Activated CD4-positive, alpha-beta memory T cell treated with anti-CD3 and anti-CD28 coated beads, Interleukin-2, amount 10 ng/mL, durations not matched to agents 7 days and 5 days (primary cell): ENCODE measurements around the gene NDFIP2. TPM values are rescaled to one million over a fixed set of nuclear protein-coding genes. Genes with fewer than 3 reads are reported as not detected.

Experiments
- CTCF ChIA-PET: fragments of 350-600 bp; sonication (Branson Sonifier 250); formaldehyde crosslinking; loops from one replicate; lab custom pipeline; 2021; ENCODE audit warnings: antibody characterized with exemption, inconsistent platforms; lab: Charles Lee
- POLR2A ChIA-PET: fragments of 350-600 bp; sonication (Branson Sonifier 250); formaldehyde crosslinking; loops from one replicate; lab custom pipeline; 2021; ENCODE audit warnings: antibody characterized with exemption; lab: Charles Lee
- DNase-seq: peaks from one replicate; pipeline ENCODE4 v3.0.0-alpha.2; 2020
- H3K27ac Mint-ChIP-seq: one replicate; pipeline ENCODE4 v1.8.0; 2021; ENCODE audit warnings: mild to moderate bottlenecking, mixed read lengths
- H3K27me3 Mint-ChIP-seq: one replicate; pipeline ENCODE4 v1.8.0; 2021; ENCODE audit warnings: mixed read lengths
- H3K36me3 Mint-ChIP-seq: one replicate; pipeline ENCODE4 v1.8.0; 2021; ENCODE audit warnings: low read depth, mixed read lengths
- H3K4me1 Mint-ChIP-seq: one replicate; pipeline ENCODE4 v1.8.0; 2021; ENCODE audit warnings: mixed read lengths
- H3K4me3 Mint-ChIP-seq: one replicate; pipeline ENCODE4 v1.8.0; 2021; ENCODE audit warnings: mild to moderate bottlenecking, mixed read lengths
- H3K9me3 Mint-ChIP-seq: one replicate; pipeline ENCODE4 v1.8.0; 2021; ENCODE audit warnings: mixed read lengths
- total RNA-seq, 2 experiments: library from RNA; stranded (reverse); gene quantifications; one replicate each; pipeline ENCODE4 v1.2.3, GENCODE V29; 2021

NDFIP2 gene
- total RNA-seq, 2 experiments from 2014 or later, result 49.6 to 53.2 TPM

DNA sequence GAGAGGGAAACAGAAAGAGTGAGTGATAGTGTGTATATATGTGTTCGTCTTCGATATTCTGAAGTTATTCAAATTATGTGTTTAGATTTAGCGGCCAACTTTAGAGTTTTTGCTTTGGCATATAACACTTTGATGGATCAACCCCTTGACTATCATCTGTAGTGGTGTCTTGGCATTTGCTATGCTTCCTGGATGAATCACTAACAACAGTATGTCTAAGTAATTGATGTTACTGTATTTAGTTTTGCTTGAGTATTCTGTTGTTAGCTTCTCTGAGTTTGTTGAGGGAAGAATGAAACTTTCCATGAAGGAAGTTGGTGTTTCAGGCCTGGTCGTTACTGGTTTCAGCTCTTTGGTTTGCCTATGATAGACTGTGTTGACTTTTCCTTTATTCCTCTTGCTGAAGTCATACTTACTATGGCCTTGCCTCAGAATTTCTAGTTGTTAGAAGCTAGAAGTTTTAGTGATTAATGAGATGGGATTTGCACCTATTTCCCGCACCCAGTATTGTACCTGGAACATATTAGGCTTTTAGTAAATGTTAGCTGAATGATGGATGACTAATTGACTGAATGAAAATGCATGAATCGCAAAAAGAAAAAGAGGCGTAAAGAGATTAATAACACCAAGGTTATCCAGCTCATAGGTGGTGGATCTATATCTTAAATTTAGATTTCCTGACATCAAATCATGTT, 20.7 kb downstream of the NDFIP2 start:
- peaks cover 60% of the 10 kb centered on the region for H3K4me1 Mint-ChIP-seq
- POLR2A ChIA-PET, result interaction anchor here (0.5 to 1.7 kb wide), 6 partner anchors 10 to 56 kb away, joined by 3 to 4 read pairs (median 4); partner anchors contain the start of gene NDFIP2
- no peak overlapping the region for H3K27ac Mint-ChIP-seq
- CTCF ChIA-PET, result interaction anchor here (0.6 to 1.8 kb wide), 5 partner anchors 8 to 78 kb away, joined by 3 to 6 read pairs (median 4); no protein-coding TSS in a partner anchor
- DNase-seq, result no peak
- H3K27me3 Mint-ChIP-seq, result no peaks in the 10 kb centered on the region
- peaks cover 16% of the 10 kb centered on the region for H3K9me3 Mint-ChIP-seq
- no peak overlapping the region for H3K4me3 Mint-ChIP-seq
- H3K36me3 Mint-ChIP-seq, result peaks cover 46% of the 10 kb centered on the region

DNA sequence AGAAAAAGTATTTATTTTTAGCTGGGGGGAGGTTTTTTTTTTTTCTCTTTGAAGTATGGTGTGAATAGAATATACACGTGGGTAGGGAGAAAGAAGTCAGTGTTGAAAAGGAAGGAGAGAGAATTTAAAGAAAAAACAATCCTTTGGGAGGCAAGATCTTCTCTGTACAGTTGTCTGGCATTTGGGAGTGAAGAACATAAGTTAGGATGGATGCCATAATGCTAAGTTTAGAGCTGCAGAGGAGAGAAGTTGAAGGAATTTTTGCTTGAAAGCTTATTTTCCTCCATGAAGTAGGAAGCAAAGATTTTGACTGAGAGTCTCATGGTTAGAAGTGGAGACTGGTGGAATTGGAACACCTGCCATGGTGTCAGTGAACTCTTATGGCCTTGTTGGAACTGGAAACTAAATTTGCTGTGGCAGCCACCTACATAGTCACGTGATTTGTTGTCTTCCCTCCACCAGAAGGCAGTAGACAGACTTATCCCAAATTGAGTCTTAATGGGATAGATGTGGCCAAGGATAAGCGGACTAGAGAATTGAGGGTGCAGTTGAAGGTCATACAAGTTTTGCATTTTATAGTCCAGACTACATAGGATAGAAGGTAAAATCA, 22.0 kb downstream of the NDFIP2 start:
- CTCF ChIA-PET, result interaction anchor here (1.1 kb wide), 1 partner anchor 9 kb away, joined by 4 read pairs; no protein-coding TSS in a partner anchor
- H3K9me3 Mint-ChIP-seq, result peaks cover 14% of the 10 kb centered on the region
- H3K36me3 Mint-ChIP-seq, result peaks cover 44% of the 10 kb centered on the region
- POLR2A ChIA-PET, result interaction anchor here (1.2 kb wide), 1 partner anchor 20 kb away, joined by 4 read pairs; no protein-coding TSS in a partner anchor
- no peak overlapping the region for H3K4me3 Mint-ChIP-seq
- H3K4me1 Mint-ChIP-seq, result peaks cover 54% of the 10 kb centered on the region
- no peaks in the 10 kb centered on the region for H3K27me3 Mint-ChIP-seq
- DNase-seq, result no peak
- H3K27ac Mint-ChIP-seq, result no peak overlapping the region

DNA sequence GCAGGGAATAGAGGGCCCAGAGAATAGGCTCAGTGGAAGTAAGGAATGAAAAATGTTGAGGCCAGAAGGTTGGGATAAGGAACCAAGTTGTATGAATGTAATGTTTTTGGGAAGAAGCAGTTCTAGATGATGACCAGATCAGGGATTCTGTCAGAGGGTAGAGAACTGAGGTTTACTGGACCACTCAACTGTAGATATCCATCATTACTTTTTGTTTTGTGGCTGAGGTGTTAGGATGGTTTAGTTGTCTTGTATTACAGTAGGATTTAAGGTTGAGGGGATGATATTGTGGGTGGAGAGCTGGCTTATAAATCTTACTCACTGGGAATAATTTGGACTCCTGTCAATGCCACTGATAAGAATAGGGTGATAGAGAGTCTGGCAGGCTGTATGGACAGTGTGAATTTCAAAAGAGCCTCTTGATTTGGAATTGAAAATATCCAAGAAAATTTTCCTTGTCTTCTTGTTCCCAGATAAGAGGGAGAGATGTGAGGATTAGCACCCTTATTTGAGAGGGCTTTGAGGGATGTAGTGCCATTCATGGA, 22.6 kb downstream of the NDFIP2 start:
- peaks cover 41% of the 10 kb centered on the region for H3K36me3 Mint-ChIP-seq
- POLR2A ChIA-PET, result no interaction called here
- CTCF ChIA-PET, result no interaction called here
- H3K27ac Mint-ChIP-seq, result no peak overlapping the region
- H3K4me1 Mint-ChIP-seq, result peaks cover 56% of the 10 kb centered on the region
- no peak for DNase-seq
- H3K4me3 Mint-ChIP-seq, result no peak overlapping the region
- peaks cover 11% of the 10 kb centered on the region for H3K9me3 Mint-ChIP-seq
- H3K27me3 Mint-ChIP-seq, result no peaks in the 10 kb centered on the region

DNA sequence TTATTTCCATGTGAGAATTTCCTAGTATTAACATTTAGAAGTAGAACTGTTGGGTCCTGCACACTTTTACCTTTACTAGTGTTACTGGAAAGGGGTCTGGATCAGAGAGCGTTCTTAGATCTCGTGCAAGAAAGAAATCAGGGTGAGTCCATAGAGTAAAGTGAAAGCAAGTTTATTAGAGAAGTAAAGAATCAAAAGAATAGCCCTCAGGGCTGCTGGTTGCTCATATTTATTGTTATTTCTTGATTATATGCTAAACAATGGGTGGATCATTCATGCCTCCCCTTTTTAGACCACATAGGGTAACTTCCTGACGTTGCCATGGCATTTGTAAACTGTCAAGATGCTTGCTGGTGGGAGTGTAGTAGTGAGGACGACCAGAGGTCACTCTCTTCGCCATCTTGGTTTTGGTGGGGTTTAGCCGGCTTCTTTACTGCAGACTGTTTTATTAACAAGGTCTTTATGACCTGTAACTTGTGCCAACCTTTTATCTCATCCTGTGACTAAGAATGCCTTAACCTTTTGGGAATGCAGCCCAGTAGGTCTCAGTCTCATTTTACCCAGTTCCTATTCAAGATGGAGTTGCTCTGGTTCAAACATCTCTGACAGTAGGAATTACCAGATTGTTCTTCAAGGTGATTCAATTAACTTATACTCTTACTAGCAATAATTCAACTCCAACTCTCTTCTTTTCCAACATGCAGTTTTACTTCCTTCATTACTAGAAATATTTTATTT, 27.4 kb downstream of the NDFIP2 start:
- Mint-ChIP-seq H3K4me1 (peaks cover 40% of the 10 kb centered on the region), H3K27me3 (no peaks in the 10 kb centered on the region), H3K36me3 (peaks cover 30% of the 10 kb centered on the region), H3K4me3 (no peak overlapping the region), H3K27ac (no peak overlapping the region), H3K9me3 (no peaks in the 10 kb centered on the region)
- POLR2A ChIA-PET, result no interaction called here
- DNase-seq, result no peak
- CTCF ChIA-PET, result no interaction called here

DNA sequence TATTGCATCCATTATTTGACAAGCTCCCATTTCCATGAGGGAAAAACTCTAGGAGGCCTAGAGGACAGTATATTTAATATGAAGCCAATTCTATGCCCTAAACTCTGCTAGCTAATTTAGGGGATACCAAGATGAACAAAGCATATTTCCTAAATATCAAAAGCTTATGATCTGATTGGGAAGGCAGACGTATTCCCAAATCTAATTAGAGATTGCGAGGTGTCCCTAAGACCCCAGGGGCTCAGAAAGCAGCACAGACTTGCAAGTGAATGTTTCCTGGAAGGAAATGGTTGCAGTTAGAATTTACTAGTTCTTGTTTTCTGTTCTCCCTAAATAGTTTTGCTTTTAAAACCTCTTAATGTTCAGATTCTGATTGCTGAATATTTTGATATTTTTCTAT, 30.7 kb downstream of the NDFIP2 start:
- no peak for DNase-seq
- H3K36me3 Mint-ChIP-seq, result peaks cover 27% of the 10 kb centered on the region
- POLR2A ChIA-PET, result interaction anchor here (1.1 to 1.5 kb wide), 3 partner anchors 8 to 11 kb away, joined by 3 to 5 read pairs (median 3); no protein-coding TSS in a partner anchor
- peaks cover 41% of the 10 kb centered on the region for H3K4me1 Mint-ChIP-seq
- H3K27ac Mint-ChIP-seq, result no peak overlapping the region
- H3K4me3 Mint-ChIP-seq, result no peak overlapping the region
- no peaks in the 10 kb centered on the region for H3K9me3 Mint-ChIP-seq
- CTCF ChIA-PET, result interaction anchor here (1.1 to 1.8 kb wide), 2 partner anchors 23 to 88 kb away, joined by 3 to 8 read pairs; no protein-coding TSS in a partner anchor
- no peaks in the 10 kb centered on the region for H3K27me3 Mint-ChIP-seq

DNA sequence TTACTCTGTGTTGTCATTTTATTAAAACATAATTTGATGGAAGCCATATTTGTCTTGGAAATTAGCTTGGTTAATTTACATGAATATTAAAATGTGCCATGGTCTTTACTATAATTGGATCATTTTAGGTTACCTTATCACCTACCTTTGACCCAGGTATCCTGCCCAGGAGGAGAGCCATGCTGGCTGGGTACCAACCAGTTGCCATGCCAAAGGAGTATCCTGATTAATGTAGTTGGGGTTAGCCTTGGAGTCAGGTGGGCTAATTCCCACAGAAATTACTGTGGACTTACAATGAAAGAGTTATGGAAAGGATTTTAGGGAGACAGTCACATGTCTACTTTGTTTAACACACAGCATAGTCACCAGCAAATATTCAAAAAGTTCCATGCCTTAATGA, 32.0 kb downstream of the NDFIP2 start:
- Mint-ChIP-seq H3K4me3 (no peak overlapping the region), H3K27me3 (no peaks in the 10 kb centered on the region), H3K27ac (no peak overlapping the region), H3K4me1 (peaks cover 47% of the 10 kb centered on the region), H3K36me3 (peaks cover 23% of the 10 kb centered on the region), H3K9me3 (no peaks in the 10 kb centered on the region)
- POLR2A ChIA-PET, result no interaction called here
- no peak for DNase-seq
- CTCF ChIA-PET, result interaction anchor here (1.3 kb wide), 1 partner anchor 20 kb away, joined by 3 read pairs; no protein-coding TSS in a partner anchor

DNA sequence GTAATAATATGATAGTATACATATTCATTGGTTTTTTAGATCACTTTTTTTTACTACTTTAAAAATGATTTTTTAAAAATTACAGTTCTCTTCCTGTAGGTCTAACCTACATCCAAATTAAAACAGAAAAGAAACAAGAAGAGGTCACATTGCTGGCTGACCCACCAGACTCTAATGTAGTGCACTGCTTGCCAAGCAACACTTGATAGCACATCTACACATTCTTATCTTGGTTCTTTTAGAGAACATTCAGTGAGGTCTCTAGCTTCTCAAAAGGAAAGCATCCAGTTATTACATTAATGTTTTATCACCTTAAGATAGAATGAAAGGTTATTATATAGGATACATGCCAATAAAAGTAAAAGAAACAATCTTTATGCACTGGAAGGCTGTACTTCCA, 35.6 kb downstream of the NDFIP2 start:
- Mint-ChIP-seq H3K36me3 (peaks cover 20% of the 10 kb centered on the region), H3K27ac (no peak overlapping the region)
- POLR2A ChIA-PET, result no interaction called here

DNA sequence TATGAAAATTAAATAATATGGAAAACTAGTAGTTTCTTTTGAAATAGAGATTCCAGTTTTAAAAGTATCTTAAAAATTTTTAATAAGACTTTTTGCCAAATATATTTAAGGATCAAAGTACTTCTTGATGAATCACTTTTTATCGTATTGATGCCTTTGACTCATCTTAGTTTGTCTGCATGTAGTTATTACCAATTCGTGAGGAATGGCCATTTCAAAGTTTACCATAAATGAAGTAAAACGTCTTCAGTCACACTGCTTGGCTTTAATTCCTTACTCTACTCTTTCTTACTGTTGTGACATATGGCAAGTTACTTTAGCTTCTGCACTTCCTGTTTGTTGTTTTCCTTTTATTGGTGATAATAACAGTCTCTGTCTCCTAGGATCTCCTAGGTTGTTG, 38.3 kb downstream of the NDFIP2 start:
- CTCF ChIA-PET, result no interaction called here
- POLR2A ChIA-PET, result interaction anchor here (1.4 kb wide), 1 partner anchor 8 kb away, joined by 3 read pairs; no protein-coding TSS in a partner anchor
- no peaks in the 10 kb centered on the region for H3K9me3 Mint-ChIP-seq
- no peak overlapping the region for H3K27ac Mint-ChIP-seq
- peaks cover 18% of the 10 kb centered on the region for H3K36me3 Mint-ChIP-seq
- no peaks in the 10 kb centered on the region for H3K27me3 Mint-ChIP-seq
- peaks cover 41% of the 10 kb centered on the region for H3K4me1 Mint-ChIP-seq
- no peak for DNase-seq
- no peak overlapping the region for H3K4me3 Mint-ChIP-seq

More for the DNA sequence above, 35.6 kb downstream of the NDFIP2 start:
- no peaks in the 10 kb centered on the region for H3K9me3 Mint-ChIP-seq
- CTCF ChIA-PET, result interaction anchor here (2.4 kb wide), 1 partner anchor 93 kb away, joined by 12 read pairs; no protein-coding TSS in a partner anchor
- no peak for DNase-seq
- H3K27me3 Mint-ChIP-seq, result no peaks in the 10 kb centered on the region
- peaks cover 41% of the 10 kb centered on the region for H3K4me1 Mint-ChIP-seq
- no peak overlapping the region for H3K4me3 Mint-ChIP-seq

DNA sequence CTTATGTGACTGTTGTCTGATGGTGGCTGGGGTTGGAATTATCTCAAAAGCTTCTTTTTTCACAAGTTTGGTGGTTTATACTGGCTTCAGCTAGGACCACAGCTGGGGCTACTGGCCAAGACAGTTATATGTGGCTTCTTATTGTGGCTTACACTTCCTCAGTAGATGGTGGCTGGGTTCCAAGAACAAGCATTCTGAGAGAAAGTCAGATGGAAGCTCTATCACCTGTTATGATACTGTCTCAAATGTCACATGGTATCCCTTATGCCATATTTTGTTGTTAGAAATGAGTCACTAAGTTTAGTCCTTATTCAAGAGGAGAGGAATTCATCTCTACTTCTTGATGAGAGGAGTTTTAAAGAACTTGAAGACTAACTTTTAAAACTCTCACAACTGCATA, 41.6 kb downstream of the NDFIP2 start:
- H3K4me1 Mint-ChIP-seq, result peaks cover 29% of the 10 kb centered on the region
- no peaks in the 10 kb centered on the region for H3K9me3 Mint-ChIP-seq
- no peaks in the 10 kb centered on the region for H3K27me3 Mint-ChIP-seq
- H3K4me3 Mint-ChIP-seq, result peak overlapping the region; percentile 53
- peak overlapping the region; percentile 85 for H3K27ac Mint-ChIP-seq
- peak; percentile 66 for DNase-seq
- POLR2A ChIA-PET, result interaction anchor here (0.7 to 2.5 kb wide), 12 partner anchors 9 to 121 kb away, joined by 3 to 21 read pairs (median 4); partner anchors contain the start of genes NDFIP2 and RBM26
- CTCF ChIA-PET, result interaction anchor here (0.7 to 2.2 kb wide), 6 partner anchors 18 to 98 kb away, joined by 3 to 14 read pairs (median 4); partner anchors contain the start of gene NDFIP2
- H3K36me3 Mint-ChIP-seq, result peaks cover 15% of the 10 kb centered on the region

DNA sequence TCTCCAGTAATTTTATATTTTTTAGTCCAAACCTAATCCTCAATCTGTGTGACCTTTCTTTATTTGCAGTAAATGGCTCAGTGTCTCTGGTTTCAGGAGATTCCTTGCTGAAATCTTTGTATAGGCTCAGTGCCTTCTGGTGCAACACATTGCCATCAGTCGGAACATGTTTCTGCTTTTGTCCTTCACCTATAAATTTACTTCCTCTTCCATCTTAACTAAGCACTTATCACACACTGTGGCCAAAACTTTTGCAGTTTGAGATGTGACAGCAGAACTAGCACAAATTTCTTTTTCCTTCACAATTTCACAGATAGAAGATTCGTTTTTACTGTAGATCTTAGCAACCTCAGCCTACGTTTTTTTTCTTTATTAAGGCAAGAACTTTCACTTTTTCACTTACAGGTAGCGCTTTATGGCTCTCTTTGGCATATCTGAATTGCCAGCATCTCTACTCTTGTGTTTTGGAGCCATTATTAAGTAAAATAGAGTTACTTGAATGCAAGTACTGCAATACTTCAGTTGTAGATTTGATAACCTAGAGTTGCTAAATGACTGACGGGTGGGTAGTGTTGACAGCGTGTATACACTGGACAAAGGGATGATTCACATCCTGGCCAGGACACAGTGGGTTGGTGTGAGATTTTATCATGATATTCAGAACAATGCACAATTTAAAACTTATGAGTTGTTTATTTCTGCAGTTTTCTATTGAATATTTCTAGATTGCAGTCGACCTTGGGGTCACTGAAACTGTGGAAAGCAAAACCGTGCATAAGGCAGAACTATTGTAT, 44.3 kb downstream of the NDFIP2 start:
- ChIA-PET POLR2A (interaction anchor here (1.0 to 1.3 kb wide), 2 partner anchors 10 to 42 kb away, joined by 3 read pairs; no protein-coding TSS in a partner anchor), CTCF (interaction anchor here (1.0 to 1.7 kb wide), 3 partner anchors 44 to 124 kb away, joined by 3 to 5 read pairs (median 3); partner anchors contain the start of gene NDFIP2)
- H3K27me3 Mint-ChIP-seq, result no peaks in the 10 kb centered on the region
- no peak overlapping the region for H3K4me3 Mint-ChIP-seq
- H3K36me3 Mint-ChIP-seq, result peaks cover 8% of the 10 kb centered on the region
- no peak for DNase-seq
- H3K9me3 Mint-ChIP-seq, result no peaks in the 10 kb centered on the region
- no peak overlapping the region for H3K27ac Mint-ChIP-seq
- H3K4me1 Mint-ChIP-seq, result peaks cover 16% of the 10 kb centered on the region

DNA sequence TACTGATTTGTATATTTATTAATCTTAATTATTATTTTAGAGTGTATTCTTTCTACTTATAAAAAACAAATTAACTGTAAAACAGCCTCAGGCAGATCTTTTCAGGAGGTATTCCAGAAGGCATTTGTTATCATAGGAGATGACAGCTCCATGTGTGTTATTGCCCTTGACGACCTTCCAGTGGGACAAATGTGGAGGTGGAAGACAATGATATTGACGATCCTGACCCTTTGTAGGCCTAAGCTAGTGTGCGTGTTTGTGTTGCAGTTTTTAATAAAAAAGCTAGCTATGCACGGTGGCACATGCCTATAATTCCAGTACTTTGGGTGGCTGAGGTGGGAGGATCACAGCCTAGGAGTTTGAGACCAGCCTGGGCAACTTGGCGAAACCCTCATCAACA, 46.7 kb downstream of the NDFIP2 start:
- Mint-ChIP-seq H3K36me3 (peaks cover 15% of the 10 kb centered on the region), H3K27me3 (no peaks in the 10 kb centered on the region), H3K4me3 (no peak overlapping the region), H3K4me1 (peaks cover 28% of the 10 kb centered on the region), H3K27ac (no peak overlapping the region), H3K9me3 (no peaks in the 10 kb centered on the region)
- ChIA-PET CTCF (interaction anchor here (1.2 to 5.7 kb wide), 5 partner anchors 13 to 136 kb away, joined by 3 to 27 read pairs (median 4); no protein-coding TSS in a partner anchor), POLR2A (interaction anchor here (1.2 kb wide), 1 partner anchor 27 kb away, joined by 3 read pairs; no protein-coding TSS in a partner anchor)
- no peak for DNase-seq
